ENCODE data around the gene PSMB4. TPM values are rescaled to one million over a fixed set of nuclear protein-coding genes. Genes with fewer than 3 reads are reported as not detected.

The PSMB4 gene
- total and polyA plus RNA-seq, 2 donors (not counting 1 experiment from before 2014, with no cell fraction given), result 201 to 334 TPM

GRCh38 chr1:151418081-151418480 is 18.7 kb downstream of the PSMB4 start:
- Histone ChIP-seq H3K9me3 (ENCODE audit: control extremely low read depth in 1 of 3, control insufficient read depth in 2 of 3, insufficient read depth in 1 of 3, low read length in 2 of 3) (no peaks in the 10 kb centered on the region), H2AFZ (ENCODE audit: insufficient read depth, low read depth, low read length, poor library complexity, severe bottlenecking) (no peak overlapping the region), H3K4me1 (ENCODE audit: control insufficient read depth in 2 of 2, insufficient read depth in 2 of 2, low read length in 2 of 2) (no peaks in the 10 kb centered on the region), H3K27me3 (replicated peaks in 1 of 4; ENCODE audit: control extremely low read depth in 1 of 4, control insufficient read depth in 3 of 4, insufficient read depth in 4 of 4, low read length in 3 of 4) (no peaks in the 10 kb centered on the region), H3K4me2 (replicated peaks; ENCODE audit: low read depth, low read length, poor library complexity, severe bottlenecking) (no peak overlapping the region), H3K9ac (ENCODE audit: low read length) (no peak overlapping the region), H4K20me1 (ENCODE audit: control insufficient read depth, insufficient read depth, low read length, poor library complexity, severe bottlenecking) (no peaks in the 10 kb centered on the region), H3K27ac (ENCODE audit: low read length in 2 of 2) (no peak overlapping the region), H3K4me3 (ENCODE audit: control extremely low read depth in 1 of 5, extremely low read depth in 1 of 5, insufficient read depth in 1 of 5, low read depth in 2 of 5, low read length in 4 of 5) (no peak overlapping the region), H3K79me2 (ENCODE audit: control insufficient read depth, insufficient read depth, low read length) (no peaks in the 10 kb centered on the region), H3K36me3 (replicated peaks in 1 of 2; ENCODE audit: control extremely low read depth in 1 of 2, control insufficient read depth in 1 of 2, extremely low read depth in 1 of 2, insufficient read depth in 2 of 2, low read length in 1 of 2) (peaks cover 7 to 63% of the 10 kb centered on the region in 2 experiments)
- WGBS (ENCODE audit: insufficient coverage), result no CpG with 5 or more reads among the region's 3 CpGs
- intact Hi-C loops (cut with micrococcal nuclease), result no loop called here
- ChIA-PET CTCF (interaction anchor here (0.6 to 1.1 kb wide), 2 partner anchors 27 to 464 kb away, joined by 3 to 4 read pairs; no protein-coding TSS in a partner anchor), POLR2A (no interaction called here)
- ATAC-seq (ENCODE audit: low read depth), result no peak
- Mint-ChIP-seq H3K4me3 (no peak overlapping the region), H3K9me3 (ENCODE audit: insufficient read depth) (no peaks in the 10 kb centered on the region), H3K27ac (no peak overlapping the region), H3K4me1 (no peaks in the 10 kb centered on the region), H3K27me3 (no peaks in the 10 kb centered on the region)
- no peak for TF ChIP-seq EZH2 (IDR thresholded peaks at IDR 0.05; ENCODE audit: borderline replicate concordance, insufficient read depth, low read depth, low read length, poor library complexity, severe bottlenecking)
- DNase-seq, result no peak

DNA sequence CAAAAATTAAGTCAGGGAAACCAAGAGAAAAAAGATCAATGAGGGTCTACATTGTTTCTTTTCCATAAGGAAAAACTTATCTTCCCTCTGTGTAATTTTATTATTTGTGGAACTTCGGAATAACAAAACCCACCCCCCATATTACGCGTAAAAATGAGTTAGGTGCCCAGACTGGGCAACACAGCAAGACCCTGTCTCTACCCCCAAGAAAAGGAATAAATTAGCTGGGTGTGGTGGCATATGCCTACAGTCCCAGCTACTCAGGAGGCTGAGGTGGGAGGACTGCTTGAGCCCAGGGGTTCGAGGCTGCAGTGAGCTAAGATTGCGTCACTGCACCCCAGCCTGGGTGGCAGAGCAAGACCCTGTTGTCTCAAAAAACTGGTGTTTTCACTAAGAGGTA is 20.4 kb downstream of the PSMB4 start:
- ChIA-PET CTCF (no interaction called here), POLR2A (interaction anchor here (0.6 kb wide), 1 partner anchor 303 kb away, joined by 3 read pairs; no protein-coding TSS in a partner anchor)
- H3K27me3 ChIP-seq (replicated peaks in 1 of 4; ENCODE audit: control extremely low read depth in 1 of 4, control insufficient read depth in 3 of 4, insufficient read depth in 4 of 4, low read length in 3 of 4), result no peaks in the 10 kb centered on the region
- H4K20me1 ChIP-seq (ENCODE audit: control insufficient read depth, insufficient read depth, low read length, poor library complexity, severe bottlenecking), result no peaks in the 10 kb centered on the region
- H3K27ac Mint-ChIP-seq, result no peak overlapping the region
- no peak overlapping the region for H3K4me2 ChIP-seq (replicated peaks; ENCODE audit: low read depth, low read length, poor library complexity, severe bottlenecking)
- TF ChIP-seq, protein P1, sequence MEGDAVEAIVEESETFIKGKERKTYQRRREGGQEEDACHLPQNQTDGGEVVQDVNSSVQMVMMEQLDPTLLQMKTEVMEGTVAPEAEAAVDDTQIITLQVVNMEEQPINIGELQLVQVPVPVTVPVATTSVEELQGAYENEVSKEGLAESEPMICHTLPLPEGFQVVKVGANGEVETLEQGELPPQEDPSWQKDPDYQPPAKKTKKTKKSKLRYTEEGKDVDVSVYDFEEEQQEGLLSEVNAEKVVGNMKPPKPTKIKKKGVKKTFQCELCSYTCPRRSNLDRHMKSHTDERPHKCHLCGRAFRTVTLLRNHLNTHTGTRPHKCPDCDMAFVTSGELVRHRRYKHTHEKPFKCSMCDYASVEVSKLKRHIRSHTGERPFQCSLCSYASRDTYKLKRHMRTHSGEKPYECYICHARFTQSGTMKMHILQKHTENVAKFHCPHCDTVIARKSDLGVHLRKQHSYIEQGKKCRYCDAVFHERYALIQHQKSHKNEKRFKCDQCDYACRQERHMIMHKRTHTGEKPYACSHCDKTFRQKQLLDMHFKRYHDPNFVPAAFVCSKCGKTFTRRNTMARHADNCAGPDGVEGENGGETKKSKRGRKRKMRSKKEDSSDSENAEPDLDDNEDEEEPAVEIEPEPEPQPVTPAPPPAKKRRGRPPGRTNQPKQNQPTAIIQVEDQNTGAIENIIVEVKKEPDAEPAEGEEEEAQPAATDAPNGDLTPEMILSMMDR (IDR thresholded peaks at IDR 0.05), result no peak
- no peak for TF ChIP-seq EZH2 (IDR thresholded peaks at IDR 0.05; ENCODE audit: borderline replicate concordance, insufficient read depth, low read depth, low read length, poor library complexity, severe bottlenecking)
- H3K79me2 ChIP-seq (ENCODE audit: control insufficient read depth, insufficient read depth, low read length), result no peaks in the 10 kb centered on the region
- H3K9ac ChIP-seq (ENCODE audit: low read length), result no peak overlapping the region
- 93% methylated on average over 2 of the region's 5 CpGs for WGBS (ENCODE audit: insufficient coverage)
- H3K4me3 Mint-ChIP-seq, result no peak overlapping the region
- H3K4me3 ChIP-seq (ENCODE audit: control extremely low read depth in 1 of 5, extremely low read depth in 1 of 5, insufficient read depth in 1 of 5, low read depth in 2 of 5, low read length in 4 of 5), result no peak overlapping the region
- peaks cover 5 to 68% of the 10 kb centered on the region in 2 experiments for H3K36me3 ChIP-seq (replicated peaks in 1 of 2; ENCODE audit: control extremely low read depth in 1 of 2, control insufficient read depth in 1 of 2, extremely low read depth in 1 of 2, insufficient read depth in 2 of 2, low read length in 1 of 2)
- DNase-seq (no peak), ATAC-seq (ENCODE audit: low read depth) (no peak)
- no peak overlapping the region for H3K27ac ChIP-seq (ENCODE audit: low read length in 2 of 2)
- no peaks in the 10 kb centered on the region for H3K4me1 ChIP-seq (ENCODE audit: control insufficient read depth in 2 of 2, insufficient read depth in 2 of 2, low read length in 2 of 2)
- no peak overlapping the region for H2AFZ ChIP-seq (ENCODE audit: insufficient read depth, low read depth, low read length, poor library complexity, severe bottlenecking)
- H3K27me3 Mint-ChIP-seq, result no peaks in the 10 kb centered on the region
- no peaks in the 10 kb centered on the region for H3K9me3 ChIP-seq (ENCODE audit: control extremely low read depth in 1 of 3, control insufficient read depth in 2 of 3, insufficient read depth in 1 of 3, low read length in 2 of 3)
- H3K4me1 Mint-ChIP-seq, result no peaks in the 10 kb centered on the region
- H3K9me3 Mint-ChIP-seq (ENCODE audit: insufficient read depth), result no peaks in the 10 kb centered on the region
- intact Hi-C loops (cut with micrococcal nuclease), result no loop called here

All from B cell (primary cell).